Measurements from ENCODE around the gene VPS35. TPM values are rescaled to one million over a fixed set of nuclear protein-coding genes. Genes with fewer than 3 reads are reported as not detected.

VPS35 gene
- total and polyA plus RNA-seq, 2 of the 13 experiments (the other 11 are each of a cell fraction or from before 2014, with no cell fraction given) = 30.7 to 136 TPM

DNA sequence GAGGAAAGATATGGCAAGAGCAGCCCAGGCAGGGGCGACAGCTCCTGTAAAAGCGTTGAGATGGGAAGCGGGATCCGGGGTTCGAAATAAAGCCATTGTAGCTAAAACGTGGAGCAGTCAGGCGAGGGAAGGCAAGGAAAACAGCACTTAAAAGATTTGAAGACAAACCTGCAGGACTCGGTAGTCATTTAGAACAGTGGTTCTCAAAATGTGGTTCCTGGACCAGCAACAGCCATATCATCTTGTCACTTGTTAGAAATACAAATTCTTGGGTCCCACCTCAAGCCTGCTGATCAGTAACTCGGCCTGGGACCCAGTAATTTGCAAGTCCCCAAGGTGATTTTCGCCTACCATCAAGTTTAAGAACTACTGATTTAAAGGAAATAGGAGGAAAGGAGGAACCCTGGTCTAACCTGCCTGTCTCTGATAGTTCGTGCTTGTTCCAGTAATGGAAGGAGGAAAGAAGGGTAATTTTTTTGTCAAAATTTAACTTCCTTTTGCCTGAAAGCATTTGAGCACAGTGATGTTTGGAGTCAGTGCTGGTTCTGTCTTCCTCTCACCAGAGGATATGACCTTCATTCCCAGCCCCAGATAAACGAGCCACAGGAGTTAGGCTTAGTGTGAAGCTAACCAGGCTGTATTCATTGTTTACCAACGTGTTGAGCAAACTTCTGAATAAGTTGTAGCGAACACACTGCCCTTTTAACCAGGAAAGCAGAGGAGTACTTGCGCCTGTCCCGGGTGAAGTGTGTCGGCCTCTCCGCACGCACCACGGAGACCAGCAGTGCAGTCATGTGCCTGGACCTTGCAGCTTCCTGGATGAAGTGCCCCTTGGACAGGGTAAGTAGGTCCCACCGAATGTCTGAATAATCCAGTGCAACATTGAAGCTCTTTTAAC, 1.6 kb upstream of the VPS35 start (continued):
- TF ChIP-seq ZNF430 (CRISPR knock-in tag; IDR thresholded peaks at IDR 0.05) (peak; percentile 37), ZNF329 (CRISPR knock-in tag; IDR thresholded peaks at IDR 0.05; ENCODE audit: low read depth) (no peak), ZNF10 (CRISPR knock-in tag; IDR thresholded peaks at IDR 0.05; ENCODE audit: borderline replicate concordance, low read depth) (no peak), AGO2 (optimal IDR thresholded peaks at IDR 0.05; ENCODE audit: low read depth, low read length) (no peak), ZNF333 (CRISPR knock-in tag; IDR thresholded peaks at IDR 0.05; ENCODE audit: borderline replicate concordance) (no peak), ZNF563 (CRISPR knock-in tag; IDR thresholded peaks at IDR 0.05) (no peak), ZNF570 (CRISPR knock-in tag; IDR thresholded peaks at IDR 0.05; ENCODE audit: borderline replicate concordance) (no peak), ZBTB7A (CRISPR knock-in tag; IDR thresholded peaks at IDR 0.05) (no peak), PAF1 (CRISPR knock-in tag; IDR thresholded peaks at IDR 0.05) (no peak)
- TF ChIP-seq, protein P1, sequence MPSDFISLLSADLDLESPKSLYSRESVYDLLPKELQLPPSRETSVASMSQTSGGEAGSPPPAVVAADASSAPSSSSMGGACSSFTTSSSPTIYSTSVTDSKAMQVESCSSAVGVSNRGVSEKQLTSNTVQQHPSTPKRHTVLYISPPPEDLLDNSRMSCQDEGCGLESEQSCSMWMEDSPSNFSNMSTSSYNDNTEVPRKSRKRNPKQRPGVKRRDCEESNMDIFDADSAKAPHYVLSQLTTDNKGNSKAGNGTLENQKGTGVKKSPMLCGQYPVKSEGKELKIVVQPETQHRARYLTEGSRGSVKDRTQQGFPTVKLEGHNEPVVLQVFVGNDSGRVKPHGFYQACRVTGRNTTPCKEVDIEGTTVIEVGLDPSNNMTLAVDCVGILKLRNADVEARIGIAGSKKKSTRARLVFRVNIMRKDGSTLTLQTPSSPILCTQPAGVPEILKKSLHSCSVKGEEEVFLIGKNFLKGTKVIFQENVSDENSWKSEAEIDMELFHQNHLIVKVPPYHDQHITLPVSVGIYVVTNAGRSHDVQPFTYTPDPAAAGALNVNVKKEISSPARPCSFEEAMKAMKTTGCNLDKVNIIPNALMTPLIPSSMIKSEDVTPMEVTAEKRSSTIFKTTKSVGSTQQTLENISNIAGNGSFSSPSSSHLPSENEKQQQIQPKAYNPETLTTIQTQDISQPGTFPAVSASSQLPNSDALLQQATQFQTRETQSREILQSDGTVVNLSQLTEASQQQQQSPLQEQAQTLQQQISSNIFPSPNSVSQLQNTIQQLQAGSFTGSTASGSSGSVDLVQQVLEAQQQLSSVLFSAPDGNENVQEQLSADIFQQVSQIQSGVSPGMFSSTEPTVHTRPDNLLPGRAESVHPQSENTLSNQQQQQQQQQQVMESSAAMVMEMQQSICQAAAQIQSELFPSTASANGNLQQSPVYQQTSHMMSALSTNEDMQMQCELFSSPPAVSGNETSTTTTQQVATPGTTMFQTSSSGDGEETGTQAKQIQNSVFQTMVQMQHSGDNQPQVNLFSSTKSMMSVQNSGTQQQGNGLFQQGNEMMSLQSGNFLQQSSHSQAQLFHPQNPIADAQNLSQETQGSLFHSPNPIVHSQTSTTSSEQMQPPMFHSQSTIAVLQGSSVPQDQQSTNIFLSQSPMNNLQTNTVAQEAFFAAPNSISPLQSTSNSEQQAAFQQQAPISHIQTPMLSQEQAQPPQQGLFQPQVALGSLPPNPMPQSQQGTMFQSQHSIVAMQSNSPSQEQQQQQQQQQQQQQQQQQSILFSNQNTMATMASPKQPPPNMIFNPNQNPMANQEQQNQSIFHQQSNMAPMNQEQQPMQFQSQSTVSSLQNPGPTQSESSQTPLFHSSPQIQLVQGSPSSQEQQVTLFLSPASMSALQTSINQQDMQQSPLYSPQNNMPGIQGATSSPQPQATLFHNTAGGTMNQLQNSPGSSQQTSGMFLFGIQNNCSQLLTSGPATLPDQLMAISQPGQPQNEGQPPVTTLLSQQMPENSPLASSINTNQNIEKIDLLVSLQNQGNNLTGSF (CRISPR knock-in tag; IDR thresholded peaks at IDR 0.05) = no peak
- TF ChIP-seq, protein P2, sequence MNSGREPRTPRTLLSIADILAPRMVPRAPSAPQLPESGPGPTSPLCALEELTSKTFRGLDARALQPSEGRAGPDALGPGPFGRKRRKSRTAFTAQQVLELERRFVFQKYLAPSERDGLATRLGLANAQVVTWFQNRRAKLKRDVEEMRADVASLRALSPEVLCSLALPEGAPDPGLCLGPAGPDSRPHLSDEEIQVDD (CRISPR knock-in tag; IDR thresholded peaks at IDR 0.05; ENCODE audit: borderline replicate concordance) = no peak
- TF ChIP-seq, protein P3, sequence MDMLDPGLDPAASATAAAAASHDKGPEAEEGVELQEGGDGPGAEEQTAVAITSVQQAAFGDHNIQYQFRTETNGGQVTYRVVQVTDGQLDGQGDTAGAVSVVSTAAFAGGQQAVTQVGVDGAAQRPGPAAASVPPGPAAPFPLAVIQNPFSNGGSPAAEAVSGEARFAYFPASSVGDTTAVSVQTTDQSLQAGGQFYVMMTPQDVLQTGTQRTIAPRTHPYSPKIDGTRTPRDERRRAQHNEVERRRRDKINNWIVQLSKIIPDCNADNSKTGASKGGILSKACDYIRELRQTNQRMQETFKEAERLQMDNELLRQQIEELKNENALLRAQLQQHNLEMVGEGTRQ (IDR thresholded peaks at IDR 0.05; ENCODE audit: low read depth, low read length) = peak; percentile 25; the same call in 1 of the 2 replicates
- TF ChIP-seq, protein P3 (CRISPR knock-in tag; IDR thresholded peaks at IDR 0.05; ENCODE audit: borderline replicate concordance) = no peak; the same call in 1 of the 2 replicates
- TF ChIP-seq, protein P4, sequence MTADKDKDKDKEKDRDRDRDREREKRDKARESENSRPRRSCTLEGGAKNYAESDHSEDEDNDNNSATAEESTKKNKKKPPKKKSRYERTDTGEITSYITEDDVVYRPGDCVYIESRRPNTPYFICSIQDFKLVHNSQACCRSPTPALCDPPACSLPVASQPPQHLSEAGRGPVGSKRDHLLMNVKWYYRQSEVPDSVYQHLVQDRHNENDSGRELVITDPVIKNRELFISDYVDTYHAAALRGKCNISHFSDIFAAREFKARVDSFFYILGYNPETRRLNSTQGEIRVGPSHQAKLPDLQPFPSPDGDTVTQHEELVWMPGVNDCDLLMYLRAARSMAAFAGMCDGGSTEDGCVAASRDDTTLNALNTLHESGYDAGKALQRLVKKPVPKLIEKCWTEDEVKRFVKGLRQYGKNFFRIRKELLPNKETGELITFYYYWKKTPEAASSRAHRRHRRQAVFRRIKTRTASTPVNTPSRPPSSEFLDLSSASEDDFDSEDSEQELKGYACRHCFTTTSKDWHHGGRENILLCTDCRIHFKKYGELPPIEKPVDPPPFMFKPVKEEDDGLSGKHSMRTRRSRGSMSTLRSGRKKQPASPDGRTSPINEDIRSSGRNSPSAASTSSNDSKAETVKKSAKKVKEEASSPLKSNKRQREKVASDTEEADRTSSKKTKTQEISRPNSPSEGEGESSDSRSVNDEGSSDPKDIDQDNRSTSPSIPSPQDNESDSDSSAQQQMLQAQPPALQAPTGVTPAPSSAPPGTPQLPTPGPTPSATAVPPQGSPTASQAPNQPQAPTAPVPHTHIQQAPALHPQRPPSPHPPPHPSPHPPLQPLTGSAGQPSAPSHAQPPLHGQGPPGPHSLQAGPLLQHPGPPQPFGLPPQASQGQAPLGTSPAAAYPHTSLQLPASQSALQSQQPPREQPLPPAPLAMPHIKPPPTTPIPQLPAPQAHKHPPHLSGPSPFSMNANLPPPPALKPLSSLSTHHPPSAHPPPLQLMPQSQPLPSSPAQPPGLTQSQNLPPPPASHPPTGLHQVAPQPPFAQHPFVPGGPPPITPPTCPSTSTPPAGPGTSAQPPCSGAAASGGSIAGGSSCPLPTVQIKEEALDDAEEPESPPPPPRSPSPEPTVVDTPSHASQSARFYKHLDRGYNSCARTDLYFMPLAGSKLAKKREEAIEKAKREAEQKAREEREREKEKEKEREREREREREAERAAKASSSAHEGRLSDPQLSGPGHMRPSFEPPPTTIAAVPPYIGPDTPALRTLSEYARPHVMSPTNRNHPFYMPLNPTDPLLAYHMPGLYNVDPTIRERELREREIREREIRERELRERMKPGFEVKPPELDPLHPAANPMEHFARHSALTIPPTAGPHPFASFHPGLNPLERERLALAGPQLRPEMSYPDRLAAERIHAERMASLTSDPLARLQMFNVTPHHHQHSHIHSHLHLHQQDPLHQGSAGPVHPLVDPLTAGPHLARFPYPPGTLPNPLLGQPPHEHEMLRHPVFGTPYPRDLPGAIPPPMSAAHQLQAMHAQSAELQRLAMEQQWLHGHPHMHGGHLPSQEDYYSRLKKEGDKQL (CRISPR knock-in tag; IDR thresholded peaks at IDR 0.05; ENCODE audit: low read depth) = no peak
